GM19043 (cell line): ENCODE results near the gene RIPK3.
"Not testable (repeated sequence)": the region's sequence is repeated elsewhere in the genome, so short reads cannot be mapped to it uniquely, and the experiment has no call there.

Experiments
- ATAC-seq: cut with Tn5 transposase; IDR thresholded peaks from one replicate; pipeline ENCODE4 v1.9.1; 2021; ENCODE audit warnings: low read depth; ENCODE audit not compliant: unreplicated experiment

The RIPK3 gene

DNA sequence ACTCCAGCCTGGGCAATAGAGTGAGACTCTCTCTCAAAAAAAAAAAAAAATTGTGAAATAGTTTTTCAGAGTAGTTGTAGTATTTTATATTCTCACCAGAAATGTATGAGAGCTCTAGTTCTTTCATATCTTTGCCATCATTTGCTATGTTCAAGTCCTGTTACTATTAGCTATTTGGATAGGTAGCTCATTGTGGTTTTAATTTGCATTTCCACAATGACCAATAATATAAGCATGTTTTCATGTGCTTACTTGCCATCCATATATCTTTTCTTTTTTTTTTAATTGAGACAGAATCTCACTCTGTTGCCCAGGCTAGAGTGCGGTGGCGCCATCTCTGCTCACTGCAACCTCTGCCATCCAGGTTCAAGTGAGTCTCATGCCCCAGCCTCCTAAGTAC is 8.4 kb upstream of the RIPK3 start:
- no peak for ATAC-seq

DNA sequence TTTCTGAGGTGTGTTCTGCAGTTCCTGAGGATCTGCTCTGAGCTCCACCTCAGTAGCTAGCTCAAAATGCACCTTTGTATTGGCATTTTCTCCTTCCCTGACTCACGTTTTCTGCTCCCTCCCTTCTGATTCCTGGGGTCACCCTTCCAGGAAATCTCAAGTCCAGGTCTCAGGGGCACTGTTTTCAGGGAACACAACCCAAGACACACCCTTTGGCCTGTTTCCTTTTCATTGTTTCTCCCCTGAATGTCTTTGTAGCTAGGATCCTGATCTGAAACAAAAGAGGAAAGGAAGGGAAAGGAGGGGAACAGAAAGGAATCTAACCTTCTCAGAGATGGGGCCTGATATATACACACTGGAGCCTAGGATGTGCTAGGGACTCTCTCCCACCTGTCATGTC is 7.3 kb upstream of the RIPK3 start:
- no peak for ATAC-seq

DNA sequence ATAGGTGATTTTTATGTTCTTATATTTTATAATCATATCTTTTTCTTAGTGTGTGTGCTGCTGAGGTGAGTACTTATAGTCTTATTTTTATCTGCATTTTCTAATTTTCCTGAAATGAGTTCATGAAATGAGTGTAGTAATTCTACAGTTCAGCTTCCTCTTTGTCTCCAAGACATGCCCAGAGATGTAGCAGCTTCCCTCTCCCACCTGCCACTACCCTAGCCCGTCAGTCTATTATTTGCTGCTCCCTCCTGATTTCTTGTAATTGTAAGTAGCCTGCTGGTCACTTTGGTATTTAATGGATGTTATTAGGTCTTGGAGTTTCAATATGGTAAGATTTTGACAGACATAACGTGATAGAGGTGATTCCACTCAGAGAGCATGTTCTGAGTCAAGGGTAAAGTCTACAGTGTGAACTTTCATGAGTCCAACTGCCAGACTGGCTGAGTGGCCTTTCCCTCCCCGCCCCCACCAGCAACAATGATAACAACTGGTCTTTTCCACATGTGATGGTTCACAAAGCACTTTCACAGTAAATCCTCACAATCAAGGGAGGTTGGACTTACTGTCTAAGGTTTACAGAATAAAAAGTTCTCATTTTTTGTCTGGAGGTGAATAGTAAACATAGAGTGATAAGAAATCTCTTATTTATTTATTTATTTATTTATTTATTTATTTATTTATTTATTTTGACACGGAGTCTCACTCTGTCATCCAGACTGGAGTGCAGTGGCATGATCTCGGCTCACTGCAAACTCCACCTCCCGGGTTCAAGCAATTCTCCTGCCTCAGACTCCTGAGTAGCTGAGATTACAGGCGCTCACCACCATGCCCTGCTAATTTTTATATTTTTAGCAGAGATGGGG is 4.2 kb upstream of the RIPK3 start:
- no peak for ATAC-seq

DNA sequence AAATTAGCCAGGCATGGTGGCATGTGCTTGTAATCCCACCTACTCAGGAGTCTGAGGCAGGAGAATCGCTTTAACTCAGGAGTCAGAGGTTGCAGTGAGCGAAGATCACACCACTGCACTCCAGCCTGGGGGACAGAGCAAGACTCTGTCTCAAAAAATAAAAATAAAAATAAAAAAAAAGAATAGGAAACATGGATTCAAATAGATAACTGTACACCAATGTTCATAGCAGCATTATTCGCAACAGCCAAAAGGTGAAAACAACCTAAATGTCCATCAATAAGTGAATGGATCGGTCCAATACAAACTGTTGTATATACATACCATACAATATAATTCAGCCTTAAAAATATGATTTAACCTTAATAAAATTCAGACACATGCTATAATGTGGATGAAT is 3.1 kb upstream of the RIPK3 start:
- no peak for ATAC-seq

DNA sequence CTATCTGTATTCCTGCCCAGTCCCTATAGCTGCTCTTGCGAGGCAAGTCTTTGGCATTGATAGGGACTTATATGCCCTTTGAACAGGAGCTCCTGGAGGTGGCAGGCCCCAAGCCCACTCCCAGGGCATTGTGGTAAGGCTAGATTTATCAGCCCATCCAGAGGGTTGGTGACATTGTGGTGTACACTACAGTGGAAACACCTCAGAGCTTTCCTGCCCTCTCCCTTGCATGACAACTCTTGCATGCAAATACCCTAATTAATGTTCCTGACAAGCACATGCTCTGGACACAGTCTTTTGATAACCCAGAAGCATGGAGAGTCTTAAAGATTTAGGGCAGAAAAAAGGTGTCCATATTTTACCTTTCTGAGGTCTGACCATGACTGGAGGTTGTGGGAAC is 815 bp upstream of the RIPK3 start:
- ATAC-seq, result no peak

DNA sequence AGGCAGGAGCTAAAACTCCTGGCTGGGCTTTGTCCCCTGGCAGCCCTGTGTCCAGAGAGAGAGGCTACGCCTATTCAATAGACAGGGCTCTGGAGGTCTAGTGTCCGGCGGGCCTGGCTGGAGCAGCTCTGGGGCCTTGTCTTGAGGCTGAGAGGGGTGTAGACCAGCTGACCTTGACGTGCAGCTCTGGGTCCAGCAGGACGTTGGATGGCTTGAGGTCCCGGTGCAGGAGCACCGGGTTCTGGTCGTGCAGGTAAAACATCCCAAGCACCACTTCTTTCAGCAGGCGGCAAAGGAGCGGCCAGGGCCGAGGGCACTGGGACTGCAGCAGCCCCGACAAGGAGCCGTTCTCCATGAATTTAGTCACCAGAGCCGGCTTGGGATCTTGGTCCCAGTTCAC is 948 bp downstream of the RIPK3 start:
- no peak for ATAC-seq

DNA sequence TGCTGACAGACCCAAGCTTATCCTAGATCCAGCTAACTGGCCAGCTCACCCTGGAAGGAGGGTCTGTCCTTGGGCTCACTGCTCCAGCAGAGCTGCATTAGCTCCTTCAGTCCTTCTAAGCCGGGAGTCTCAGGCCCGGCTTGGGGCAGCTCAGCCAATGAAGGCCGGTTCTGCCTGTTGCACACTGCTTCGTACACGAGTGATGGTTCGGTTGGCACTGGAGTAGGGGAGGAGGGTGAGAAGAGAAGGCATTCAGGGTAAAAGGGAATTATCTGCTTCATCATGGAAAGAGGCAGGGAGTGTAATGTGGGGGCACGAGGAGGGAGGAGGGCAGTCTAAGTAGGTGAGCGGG is 2.0 kb downstream of the RIPK3 start:
- ATAC-seq, result no peak

DNA sequence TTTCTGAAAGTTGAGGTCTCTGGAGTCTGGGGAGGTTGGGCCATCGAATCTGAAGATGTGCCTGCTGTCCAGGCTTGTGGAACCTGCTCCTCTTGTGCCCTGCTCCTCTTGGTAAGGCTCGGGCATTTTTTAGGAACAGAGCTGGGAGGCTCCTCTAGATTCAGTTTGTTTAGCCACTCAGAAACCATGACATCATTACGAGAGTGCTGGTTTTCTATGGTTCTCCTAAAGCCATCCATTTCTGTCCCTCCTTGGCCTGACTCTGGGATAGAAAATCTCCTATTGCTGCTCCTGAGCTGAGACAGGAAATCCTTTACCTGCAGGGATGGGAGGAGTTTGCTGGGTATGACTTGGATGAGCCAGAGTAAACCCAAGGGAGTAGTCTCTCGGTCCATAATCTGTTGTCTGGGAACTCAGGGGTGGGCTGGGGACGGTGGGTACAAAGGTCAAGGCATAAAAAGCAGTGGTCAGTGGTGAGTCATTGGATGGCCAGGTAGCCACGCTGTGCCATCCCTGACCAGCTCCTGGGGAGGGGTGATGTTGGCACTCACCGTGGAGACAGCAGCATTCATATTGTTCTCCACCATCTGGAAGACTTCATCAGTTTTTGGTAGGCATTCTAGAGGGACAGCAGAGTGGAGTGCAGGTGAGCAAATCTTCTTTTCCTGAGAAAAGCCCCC is 2.5 kb downstream of the RIPK3 start:
- no peak for ATAC-seq

DNA sequence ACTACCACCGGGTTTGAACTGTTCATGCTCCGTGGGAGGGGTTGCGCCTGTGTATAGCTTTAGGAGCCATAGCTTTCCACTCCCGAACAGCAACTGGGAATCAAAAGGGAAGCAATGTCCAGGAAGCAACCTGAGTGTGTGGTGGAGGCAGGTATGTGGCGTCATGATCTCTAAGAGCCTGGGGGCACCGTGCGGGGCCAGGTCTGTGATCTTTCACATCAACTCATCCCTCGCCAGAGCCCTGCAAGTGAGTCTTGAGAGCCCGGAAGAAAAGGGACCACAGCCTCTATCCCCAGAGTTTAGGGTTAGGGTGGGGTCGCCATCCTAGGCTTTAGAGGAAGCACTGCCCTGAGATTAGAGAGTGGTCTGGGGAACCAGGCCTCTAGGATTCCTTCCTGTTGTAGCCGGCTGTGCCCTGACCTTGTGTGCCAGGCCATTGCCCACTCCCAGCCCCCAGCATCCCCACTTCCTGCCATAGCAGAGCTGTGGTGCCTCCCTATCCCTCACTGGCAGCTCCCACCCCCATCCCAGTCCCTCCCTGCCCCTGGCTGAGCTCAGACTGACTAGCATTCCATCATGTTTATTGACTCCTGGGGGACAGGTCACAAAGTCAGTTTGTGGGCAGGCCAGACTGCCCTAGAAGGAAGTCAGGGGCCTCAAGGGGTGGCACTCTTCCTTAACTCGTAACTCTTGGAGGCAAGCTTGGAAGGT is 4.2 kb downstream of the RIPK3 start:
- no peak for ATAC-seq

DNA sequence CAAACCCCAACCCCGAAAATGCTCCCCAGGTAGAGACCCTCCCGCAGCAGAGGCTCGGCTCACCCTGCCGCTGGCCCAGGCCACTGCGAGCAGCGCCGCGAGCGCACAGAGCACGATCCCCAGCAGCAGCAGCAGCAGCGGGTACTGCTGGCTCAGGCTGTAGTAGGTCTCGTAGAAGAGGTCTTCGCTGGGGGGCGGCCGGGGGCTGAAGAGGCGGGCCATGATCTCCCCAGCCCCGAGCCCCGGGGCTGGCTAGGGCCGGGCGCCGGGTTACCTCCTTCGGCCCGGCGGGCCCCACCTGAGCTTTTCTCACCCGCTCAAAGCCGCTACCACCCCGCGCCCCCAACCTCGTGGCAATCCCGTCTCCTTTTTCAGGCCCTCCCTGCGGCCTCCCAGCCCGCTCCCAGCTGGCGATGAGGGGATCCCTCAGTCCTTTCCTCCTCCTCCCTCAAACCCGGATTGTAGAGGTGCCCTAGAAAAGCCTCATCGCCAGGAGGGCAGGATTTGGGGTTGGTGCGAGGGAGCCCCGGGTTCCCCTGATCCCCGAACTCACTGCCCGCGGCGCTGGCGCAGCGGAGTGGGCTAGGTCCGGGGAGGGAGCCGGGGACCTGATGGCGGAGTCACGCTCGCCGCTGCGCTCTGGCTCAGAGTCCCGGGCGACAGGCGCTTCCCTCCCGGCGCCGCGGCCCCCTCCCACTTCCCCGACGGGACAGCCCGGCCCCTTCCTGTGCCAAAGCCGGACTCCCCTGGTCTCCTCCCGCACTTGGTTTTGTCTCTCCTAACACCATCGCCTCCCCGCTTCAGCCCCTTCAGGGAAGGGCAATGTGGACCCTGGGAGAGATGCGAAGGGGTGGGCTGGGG is 5.1 kb downstream of the RIPK3 start, which contains the start of gene ADCY4:
Gene ADCY4, minus strand, starts transcription at position 641 of the 861 bp plus-strand sequence. Its CDS starts 419 bp downstream, at position 222.
- ATAC-seq, result no peak

DNA sequence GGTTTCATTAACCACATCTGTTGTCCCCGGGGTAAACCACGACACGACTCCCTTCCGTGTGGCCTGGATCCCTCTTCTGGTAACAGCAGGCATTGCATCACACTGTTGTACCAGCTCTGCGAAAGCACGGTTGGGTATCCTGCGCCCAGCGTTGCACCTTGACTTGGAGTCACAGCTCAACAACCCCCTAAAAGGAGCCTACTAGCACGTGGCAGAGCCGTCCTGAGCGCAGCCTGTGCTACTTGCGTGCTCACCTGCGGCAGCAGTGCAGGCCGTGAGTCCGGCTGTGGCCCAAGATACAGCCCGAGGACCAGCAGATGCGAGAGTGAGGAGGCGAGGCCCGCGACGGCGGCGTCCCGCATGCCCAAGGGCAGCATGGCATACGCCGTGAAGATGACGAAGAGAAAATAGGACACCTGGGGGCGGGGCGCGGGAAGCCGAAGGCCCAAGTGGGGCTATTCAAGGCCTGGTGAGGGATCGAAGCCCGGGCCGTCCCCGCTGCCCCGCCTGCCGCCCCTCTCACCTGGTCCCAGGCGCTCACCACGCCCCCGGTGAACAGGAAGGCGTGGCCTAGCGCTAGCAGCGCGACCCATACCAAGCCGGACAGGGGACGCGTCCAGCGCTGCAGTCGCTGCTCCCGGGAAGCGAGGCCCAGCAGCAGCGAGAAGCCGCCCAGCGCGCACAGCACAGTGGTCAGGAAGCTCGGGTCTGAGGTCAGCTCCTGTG is 7.4 kb downstream of the RIPK3 start:
- peak; percentile 67 for ATAC-seq

DNA sequence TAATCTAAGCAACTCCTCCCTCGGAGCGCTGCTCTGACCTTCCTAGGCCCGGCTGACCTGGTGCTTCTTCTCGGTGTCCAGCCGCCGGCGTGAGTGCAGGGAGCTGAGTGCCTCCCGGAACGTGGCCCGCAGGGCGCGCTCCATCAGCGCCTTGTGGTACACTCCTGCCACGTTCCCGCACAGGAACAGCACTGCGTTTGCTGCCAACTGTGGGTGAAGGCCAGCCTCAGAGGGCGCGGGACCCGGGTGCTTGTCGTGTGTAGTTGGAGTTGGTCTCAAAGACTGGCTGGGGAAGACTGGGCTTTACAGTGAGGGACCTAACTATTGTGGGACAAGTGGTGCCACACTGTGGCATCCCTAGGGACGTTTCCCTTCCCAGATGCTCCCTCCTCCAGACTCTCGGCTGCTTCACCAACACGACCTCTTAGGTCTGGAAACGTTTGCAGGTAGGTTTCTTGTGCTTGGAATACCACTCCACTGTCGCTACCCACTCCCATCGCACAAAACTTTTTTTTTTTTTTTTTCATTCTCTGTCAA is 8.0 kb downstream of the RIPK3 start:
- no peak for ATAC-seq

DNA sequence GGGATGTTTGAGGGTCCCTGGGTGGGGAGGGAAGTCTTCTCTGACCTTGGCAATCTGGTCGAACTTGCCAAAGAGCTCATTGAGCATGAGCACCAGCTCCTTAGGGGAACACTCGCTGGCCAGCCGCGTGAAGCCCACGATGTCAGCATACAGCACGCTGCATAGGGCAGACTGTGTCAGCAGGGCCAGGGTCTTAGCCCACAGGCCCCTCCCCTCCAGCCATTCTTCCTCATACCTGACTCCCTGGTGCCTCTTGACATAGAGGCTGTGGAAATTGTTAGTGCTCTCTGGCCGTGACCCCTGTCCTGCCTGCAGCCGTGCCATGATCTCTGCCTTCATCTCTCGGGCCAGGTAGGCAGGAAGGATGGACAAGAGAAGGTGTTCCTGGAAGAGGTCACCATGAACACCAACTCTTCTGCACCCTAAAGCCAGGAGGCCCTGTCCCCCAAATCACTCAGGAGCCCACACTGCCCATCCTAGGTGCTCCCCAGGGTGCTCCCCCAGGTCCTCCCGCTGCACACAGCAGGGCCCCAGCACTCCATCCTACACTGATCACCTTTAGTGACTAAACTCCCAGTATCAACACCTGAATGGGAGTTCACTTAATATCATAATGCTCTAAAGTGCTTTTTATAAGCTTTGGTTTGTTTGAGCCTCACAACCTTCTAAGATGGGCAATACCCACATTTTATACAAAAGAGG is 8.7 kb downstream of the RIPK3 start:
- no peak for ATAC-seq

DNA sequence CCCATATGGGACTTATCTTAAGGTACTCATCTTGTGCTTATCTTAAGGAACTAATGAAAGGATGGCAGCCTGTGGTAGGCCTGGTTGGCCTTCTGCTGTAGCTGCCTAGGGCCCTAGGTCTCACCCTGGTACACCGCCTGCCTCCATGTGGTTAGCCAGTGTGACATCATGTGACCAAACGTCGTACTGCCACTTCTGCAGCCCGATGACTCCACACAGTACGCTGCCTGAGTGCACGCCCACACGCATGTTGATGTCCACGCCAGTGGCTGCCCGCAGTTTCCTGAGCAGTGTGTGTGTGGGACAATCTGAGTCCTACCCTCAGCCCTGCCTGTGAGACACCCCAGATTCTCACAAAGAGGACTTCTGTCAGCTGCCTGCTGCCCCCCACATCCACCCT is 10.1 kb downstream of the RIPK3 start:
- no peak for ATAC-seq

DNA sequence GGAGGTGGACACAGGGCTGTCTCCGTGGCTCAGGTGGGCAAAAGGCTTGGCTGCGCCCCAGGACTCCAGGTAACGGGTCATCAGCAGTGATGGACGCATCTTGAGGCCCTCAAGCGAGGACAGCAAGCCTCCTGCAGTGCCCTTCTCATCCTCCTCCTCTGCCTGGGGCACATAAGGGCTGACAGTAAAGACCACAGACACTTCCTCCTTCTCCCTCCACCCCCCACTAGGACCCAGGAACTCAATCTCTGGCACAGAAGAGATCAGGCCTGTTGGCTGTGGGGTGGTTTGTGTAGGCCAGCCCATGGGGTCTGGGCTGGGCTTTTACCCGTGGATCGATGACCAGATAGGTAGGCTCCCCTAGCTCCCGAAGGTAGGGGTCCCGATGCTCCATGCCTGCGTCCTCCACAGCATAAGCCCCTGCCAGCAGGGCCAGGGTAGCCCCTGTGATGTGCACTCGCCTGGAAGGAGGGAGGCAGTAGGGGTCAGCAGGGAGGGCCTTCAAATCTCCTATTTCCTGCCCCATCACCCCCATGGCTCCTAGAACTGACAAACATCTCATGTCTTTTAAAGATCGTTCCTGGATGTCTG is 10.6 kb downstream of the RIPK3 start:
- no peak for ATAC-seq

DNA sequence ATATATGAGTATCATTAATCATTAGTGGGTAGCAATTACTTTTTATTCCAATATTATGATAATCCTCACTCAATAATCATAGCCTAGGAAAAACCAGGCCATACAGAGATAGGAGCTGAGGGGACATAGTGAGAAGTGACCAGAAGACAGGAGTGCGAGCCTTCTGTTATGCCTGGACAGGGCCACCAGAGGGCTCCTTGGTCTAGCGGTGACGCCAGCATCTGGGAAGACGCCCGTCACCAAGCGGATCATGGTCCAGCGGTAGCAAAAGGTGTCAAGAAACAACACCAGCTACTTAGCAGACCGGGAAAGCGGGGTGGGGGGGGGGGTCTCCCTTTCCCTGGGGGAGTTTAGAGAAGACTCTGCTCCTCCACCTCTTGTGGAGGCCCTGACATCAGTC is 11.9 kb downstream of the RIPK3 start:
- not testable (repeated sequence) for ATAC-seq

DNA sequence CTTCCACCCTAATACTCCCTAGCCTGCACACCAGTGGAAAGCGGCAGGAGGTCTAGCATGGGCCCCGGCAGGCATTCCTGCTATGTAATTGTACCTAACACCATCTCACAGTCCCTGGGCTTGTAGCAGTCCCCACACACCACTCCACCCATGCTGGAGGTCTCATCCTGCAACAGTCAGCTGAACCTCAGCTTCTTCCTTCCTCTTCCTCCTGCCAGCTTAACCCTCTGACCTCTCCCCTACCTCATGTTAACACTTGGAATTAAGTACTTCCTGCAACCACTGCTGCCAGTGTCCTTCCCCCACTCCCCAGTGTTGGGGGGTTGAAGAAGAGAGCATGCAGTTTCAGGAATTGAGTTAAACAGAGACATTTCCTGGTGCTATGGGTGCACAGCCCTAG is 12.5 kb downstream of the RIPK3 start:
- no peak for ATAC-seq

DNA sequence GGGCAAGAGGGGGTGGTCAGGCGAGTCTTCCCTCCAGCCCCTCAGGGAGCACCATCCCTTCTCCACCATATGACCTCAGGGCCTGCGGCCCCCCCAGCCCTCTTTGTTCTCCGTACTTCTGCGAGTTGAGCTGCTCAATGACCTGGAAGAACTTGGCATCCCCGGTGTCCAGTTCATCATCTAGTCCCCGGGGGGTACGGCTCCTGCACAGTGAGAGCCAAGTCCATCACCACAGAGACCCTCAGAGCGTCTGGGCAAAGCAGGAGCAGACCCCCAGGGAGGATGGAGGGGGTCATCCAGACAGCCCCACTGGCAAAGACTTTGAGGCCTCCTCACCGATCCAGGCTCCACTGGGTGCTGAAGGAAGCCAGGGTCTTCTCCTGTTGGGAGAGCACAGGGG is 13.8 kb downstream of the RIPK3 start:
- no peak for ATAC-seq
